Heart left ventricle (tissue), 13 donors: ENCODE measurements around the gene HSPA4.

ENCODE experiments used
- POLR2A ChIP-seq, 2 donors: fragments of 450-650 bp; IDR thresholded peaks; one replicate each; pipeline ENCODE4 v1.6.1; 2017; ENCODE audit warnings: antibody characterized with exemption in 2 of 2, mild to moderate bottlenecking in 2 of 2, moderate library complexity in 2 of 2
- TF ChIP-seq, protein P1 (sequence below), 12 donors: fragments of 200-600 bp; sonication (generic) in 4 of 12; IDR thresholded peaks; one replicate each; pipeline versions ENCODE4 v1.5.0 to v1.8.0; 2018 to 2022; ENCODE audit warnings: antibody characterized with exemption in 12 of 12, mild to moderate bottlenecking in 5 of 12
- donor health status: ischemic (EF 13 %, LVEDD 7.1; RV severe dilation, severe dysfunction).
- donor health status: DM: no; HTN: yes; CAD: no.
- donor health status: DM: no; HTN: no; CAD: no.
- donor health status: ischemic (EF 25% LVEDD 6.9; RV normal size, moderate dysfunction).
- donor health status: ischemic (EF 25% LVEDD 5.7; RV mildly dilated, moderate dysfunction).
- donor health status: ischemic (EF 35%, LVEDD 5.7; RV mildly dilated, moderate dysfunction).
- donor health status: nonischemic (EF 11% LVEDD 7.7; RV severe dilation, severe dysfunction).
- donor health status: DM: yes; HTN: yes; CAD: no.
- donor health status: PGD.
- donor health status: ischemic (EF 29% LVEDD 5.4; RV normal size, mild dysfunction).
- donor health status: nonischemic (EF 23%, LVEDD 6.1; RV moderate dilation, normal function).

DNA sequence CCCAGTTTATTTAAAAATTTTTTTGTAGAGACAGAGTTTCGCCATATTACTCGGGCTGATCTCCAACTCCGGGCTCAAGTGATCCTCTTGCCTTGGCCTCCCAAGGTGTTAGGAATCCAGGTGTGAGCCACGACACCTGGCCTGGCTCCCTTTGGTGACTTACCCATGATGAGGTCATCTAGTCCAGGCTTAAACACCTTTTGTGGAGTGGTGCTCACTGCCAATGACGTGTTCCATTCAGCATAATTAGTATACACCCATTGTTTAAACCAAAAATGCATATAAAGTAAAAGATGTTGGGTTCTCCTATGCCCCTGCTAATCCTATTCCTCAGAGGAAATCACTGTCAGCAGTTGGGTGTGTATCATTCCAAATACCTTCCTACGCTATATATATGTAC, 91.0 kb downstream of the HSPA4 start:
- TF ChIP-seq, protein P1, sequence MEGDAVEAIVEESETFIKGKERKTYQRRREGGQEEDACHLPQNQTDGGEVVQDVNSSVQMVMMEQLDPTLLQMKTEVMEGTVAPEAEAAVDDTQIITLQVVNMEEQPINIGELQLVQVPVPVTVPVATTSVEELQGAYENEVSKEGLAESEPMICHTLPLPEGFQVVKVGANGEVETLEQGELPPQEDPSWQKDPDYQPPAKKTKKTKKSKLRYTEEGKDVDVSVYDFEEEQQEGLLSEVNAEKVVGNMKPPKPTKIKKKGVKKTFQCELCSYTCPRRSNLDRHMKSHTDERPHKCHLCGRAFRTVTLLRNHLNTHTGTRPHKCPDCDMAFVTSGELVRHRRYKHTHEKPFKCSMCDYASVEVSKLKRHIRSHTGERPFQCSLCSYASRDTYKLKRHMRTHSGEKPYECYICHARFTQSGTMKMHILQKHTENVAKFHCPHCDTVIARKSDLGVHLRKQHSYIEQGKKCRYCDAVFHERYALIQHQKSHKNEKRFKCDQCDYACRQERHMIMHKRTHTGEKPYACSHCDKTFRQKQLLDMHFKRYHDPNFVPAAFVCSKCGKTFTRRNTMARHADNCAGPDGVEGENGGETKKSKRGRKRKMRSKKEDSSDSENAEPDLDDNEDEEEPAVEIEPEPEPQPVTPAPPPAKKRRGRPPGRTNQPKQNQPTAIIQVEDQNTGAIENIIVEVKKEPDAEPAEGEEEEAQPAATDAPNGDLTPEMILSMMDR (IDR thresholded peaks at IDR 0.05) = no peak
- TF ChIP-seq POLR2A (IDR thresholded peaks at IDR 0.05) = no peak
